ENCODE results near the gene VIPR1.

Gene VIPR1

GRCh38 chr3:42502429-42503250 is at the start of gene VIPR1:
VIPR1 (plus strand) TSS chr3:42502643; CDS start chr3:42502736, 93 bp downstream.
- ATAC-seq (replicated peaks) (peak; percentile 97 to 98), DNase-seq (peak; percentile 84)
- no peaks in the 10 kb centered on the region for H3K36me3 Mint-ChIP-seq
- peak within 1 kb of the TSS; percentile 85 for H3K27ac Mint-ChIP-seq
- peak within 1 kb of the TSS; percentile 89 to 90 for H3K4me3 Mint-ChIP-seq
- H3K9me3 Mint-ChIP-seq, result no peaks in the 10 kb centered on the region
- peaks cover 45 to 50% of the 10 kb centered on the region in 2 donors for H3K27me3 Mint-ChIP-seq
- peaks cover 13 to 28% of the 10 kb centered on the region in 2 donors for H3K4me1 Mint-ChIP-seq

DNA sequence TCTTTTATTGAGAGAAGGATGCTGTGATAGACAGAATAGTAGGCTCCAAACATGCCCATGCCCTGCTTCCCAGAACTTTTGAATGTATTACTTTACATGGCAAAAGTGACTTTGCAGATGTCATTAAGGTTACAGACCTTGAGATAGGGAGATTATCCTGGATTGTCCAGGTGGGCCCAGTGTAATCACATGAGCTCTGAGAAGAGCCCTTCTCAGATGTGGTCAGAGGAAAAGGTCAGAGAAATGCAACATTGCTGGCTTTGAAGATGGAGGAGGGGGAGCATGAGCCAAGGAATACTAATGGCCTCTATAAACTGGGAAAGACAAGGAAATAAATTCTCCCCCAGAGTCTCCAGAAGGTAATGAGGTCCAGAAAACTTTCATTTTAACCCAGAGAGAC is 46.2 kb upstream of the VIPR1 start:
- Mint-ChIP-seq H3K9me3 (peaks cover 0 to 4% of the 10 kb centered on the region in 2 donors), H3K27me3 (peaks cover 8% of the 10 kb centered on the region in 2 donors), H3K4me1 (peaks cover 0 to under 1% of the 10 kb centered on the region in 2 donors), H3K27ac (no peak overlapping the region), H3K4me3 (no peak overlapping the region), H3K36me3 (no peaks in the 10 kb centered on the region)
- no peak for ATAC-seq (replicated peaks)
- no peak for DNase-seq

- no peak overlapping the region for H3K27ac Mint-ChIP-seq
Measured at GRCh38 chr3:42459151-42459550, 43.3 kb upstream of the VIPR1 start.

DNA sequence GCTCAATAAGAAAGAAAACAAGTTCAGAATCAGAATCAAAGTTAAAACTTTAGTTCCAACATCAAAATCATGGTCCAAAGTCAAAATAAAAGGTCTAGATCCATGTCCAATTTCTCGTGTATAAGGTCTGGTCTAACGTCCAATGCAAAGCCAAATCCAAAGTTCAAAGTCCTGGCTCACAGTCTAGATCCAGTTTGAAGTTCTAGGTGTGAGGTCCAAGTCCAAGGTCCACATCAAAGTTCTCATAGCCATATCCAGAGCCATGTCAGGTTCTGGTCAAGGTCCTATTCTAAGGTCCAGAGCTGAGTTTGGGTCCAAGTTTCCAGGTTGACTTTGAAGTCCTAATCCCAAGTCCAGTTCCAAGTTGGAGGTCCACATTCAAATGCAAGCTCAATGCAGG is 40.7 kb upstream of the VIPR1 start:
- Mint-ChIP-seq H3K9me3 (peaks cover 2 to 3% of the 10 kb centered on the region in 2 donors), H3K27ac (no peak overlapping the region), H3K27me3 (peaks cover 5 to 8% of the 10 kb centered on the region in 2 donors), H3K4me1 (no peaks in the 10 kb centered on the region), H3K4me3 (no peak overlapping the region), H3K36me3 (no peaks in the 10 kb centered on the region)
- DNase-seq (no peak), ATAC-seq (replicated peaks) (no peak)

More at GRCh38 chr3:42459151-42459550, 43.3 kb upstream of the VIPR1 start:
- ATAC-seq (replicated peaks), result no peak
- Mint-ChIP-seq H3K36me3 (no peaks in the 10 kb centered on the region), H3K4me3 (no peak overlapping the region), H3K4me1 (no peaks in the 10 kb centered on the region), H3K9me3 (peaks cover 0 to 3% of the 10 kb centered on the region in 2 donors), H3K27me3 (peaks cover 8% of the 10 kb centered on the region in 2 donors)
- no peak for DNase-seq

- H3K9me3 Mint-ChIP-seq, result peaks cover 2 to 3% of the 10 kb centered on the region in 2 donors
- peaks cover 8% of the 10 kb centered on the region in 2 donors for H3K27me3 Mint-ChIP-seq
- no peaks in the 10 kb centered on the region for H3K36me3 Mint-ChIP-seq
- ATAC-seq (replicated peaks), result no peak
- no peaks in the 10 kb centered on the region for H3K4me1 Mint-ChIP-seq
- H3K27ac Mint-ChIP-seq, result no peak overlapping the region
- no peak for DNase-seq
- H3K4me3 Mint-ChIP-seq, result no peak overlapping the region
Measured at GRCh38 chr3:42463093-42463492, 39.4 kb upstream of the VIPR1 start.

DNA sequence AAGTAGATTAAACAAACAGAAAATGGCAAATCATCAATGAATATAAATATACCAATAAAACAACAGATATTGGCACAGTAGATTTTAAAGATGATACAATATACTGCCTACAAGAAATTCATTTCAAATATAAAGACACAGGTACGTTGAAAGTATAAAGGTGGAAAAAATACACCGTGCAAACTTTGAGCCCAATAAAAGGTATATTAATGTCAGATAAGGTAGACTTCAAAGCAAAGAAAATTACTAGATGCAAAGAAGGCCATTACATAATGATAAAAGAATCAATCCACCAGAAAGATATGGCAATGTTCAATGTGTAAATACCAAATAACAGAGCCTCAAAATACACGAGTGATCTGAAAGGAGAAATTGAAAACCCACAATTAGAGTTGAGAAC is 34.3 kb upstream of the VIPR1 start:
- Mint-ChIP-seq H3K9me3 (peaks cover 2 to 3% of the 10 kb centered on the region in 2 donors), H3K27me3 (peaks cover 0 to 10% of the 10 kb centered on the region in 2 donors), H3K4me3 (no peak overlapping the region), H3K27ac (no peak overlapping the region), H3K4me1 (no peaks in the 10 kb centered on the region), H3K36me3 (no peaks in the 10 kb centered on the region)
- DNase-seq (no peak), ATAC-seq (replicated peaks) (no peak)

DNA sequence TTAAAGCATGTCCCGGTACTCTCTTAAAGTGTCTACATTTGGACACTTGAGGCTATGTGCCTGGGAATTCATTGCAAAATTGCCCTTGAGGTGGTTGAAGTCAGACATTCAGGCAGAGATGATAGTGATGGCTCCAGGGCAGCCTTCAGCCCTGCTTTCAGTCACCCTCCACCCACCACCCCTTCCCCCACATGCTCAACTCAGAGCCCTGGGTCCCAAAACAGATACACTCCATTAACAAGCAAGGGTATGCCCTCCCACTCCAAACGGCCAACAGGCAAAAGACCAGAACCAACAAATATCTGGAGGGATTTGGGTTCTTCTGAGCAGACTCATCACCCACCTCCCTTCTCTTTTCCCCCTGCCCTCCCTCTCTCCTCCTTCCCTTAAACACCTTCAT is 29.9 kb upstream of the VIPR1 start:
- no peak overlapping the region for H3K4me3 Mint-ChIP-seq
- H3K36me3 Mint-ChIP-seq, result no peaks in the 10 kb centered on the region
- H3K9me3 Mint-ChIP-seq, result no peaks in the 10 kb centered on the region
- peaks cover 8 to 18% of the 10 kb centered on the region in 2 donors for H3K27me3 Mint-ChIP-seq
- DNase-seq, result no peak
- H3K4me1 Mint-ChIP-seq, result no peaks in the 10 kb centered on the region
- no peak for ATAC-seq (replicated peaks)
- no peak overlapping the region for H3K27ac Mint-ChIP-seq

DNA sequence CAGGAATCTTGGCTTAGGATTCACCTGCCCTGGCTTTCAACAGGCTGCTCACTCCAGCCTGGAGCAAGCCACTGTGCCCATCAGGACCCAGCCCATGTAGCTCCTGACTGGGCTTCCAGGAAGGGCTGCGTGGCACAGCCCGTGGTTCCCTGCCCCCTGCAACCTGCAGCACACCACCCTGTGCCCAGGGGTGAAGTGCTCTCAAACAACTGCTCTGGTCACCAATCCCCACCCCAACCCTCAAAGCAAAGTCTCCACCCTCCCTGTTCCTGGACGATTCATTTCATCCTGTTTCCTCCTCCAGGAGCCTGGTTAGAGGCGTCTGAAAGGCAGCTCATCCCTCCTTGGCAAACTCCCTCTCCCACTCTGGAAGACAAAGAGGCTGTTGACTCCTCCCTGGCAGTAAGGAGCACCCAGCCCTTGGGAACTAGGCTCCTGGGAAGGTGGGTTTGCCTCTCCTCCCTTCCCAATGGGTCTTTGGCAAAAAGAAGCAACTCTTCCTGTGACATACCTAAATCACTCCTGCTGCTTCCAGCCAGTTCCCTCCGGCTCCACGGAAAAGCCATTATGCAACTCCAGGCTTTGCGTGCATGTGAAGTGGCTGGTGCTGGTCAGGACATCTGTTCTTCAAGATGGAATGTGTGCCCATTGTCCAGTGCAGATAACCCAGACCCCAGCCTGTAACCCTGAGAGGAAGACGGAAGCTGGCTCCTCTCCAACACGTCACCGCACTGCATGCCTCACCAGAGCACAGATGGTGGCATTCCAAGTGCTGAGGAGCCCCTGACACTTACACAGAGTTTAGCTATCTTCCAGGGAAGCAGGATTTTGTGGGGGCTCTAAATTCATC is 29.1 kb upstream of the VIPR1 start:
- Mint-ChIP-seq H3K4me3 (no peak overlapping the region), H3K36me3 (no peaks in the 10 kb centered on the region), H3K27ac (no peak overlapping the region), H3K4me1 (no peaks in the 10 kb centered on the region), H3K9me3 (no peaks in the 10 kb centered on the region), H3K27me3 (peaks cover 8 to 14% of the 10 kb centered on the region in 2 donors)
- DNase-seq, result no peak
- no peak for ATAC-seq (replicated peaks)

DNA sequence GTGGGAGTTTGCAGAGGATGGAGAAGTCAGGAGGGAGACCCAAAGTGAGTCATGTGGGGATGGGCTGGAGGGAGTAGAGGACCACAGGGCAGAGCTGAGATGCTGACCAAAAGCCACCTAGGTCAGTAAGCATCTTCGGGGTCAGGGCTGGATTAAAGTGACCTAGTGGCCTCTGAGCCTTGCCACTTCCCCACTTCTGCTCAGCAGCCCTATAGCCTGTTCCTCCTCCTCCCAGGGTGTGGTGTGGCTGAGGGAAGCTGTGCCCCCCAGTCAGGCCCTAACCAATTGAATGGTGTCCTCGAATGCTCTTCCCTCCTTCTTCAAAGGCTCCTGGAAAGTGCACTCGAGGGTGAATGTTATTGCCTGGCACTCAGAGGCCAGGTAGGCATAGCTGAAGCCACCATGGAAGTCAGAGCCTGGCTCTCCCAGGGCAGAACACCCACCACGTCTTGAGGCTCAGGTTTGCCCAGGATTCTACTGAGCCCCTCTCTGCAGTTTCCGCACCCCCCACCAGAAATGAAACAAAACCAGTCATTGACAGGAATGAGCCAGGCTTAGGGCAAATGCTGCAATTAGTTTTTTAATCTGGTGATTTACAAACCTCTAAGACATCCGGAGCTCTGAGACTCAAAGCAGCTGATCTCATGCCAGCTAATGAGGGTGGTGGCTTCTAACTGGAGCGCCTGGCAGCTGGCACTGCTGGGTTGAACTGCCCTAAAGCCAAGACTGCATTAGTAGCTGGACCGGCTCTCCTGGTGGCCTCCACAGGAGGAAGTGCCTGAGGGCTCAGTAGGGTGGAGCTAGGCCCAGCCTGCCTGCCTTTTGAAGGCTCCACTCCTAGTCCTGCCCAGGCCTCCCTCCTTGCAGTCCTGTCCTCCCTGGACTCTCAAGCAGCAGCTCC is 26.0 kb upstream of the VIPR1 start:
- Mint-ChIP-seq H3K4me1 (no peaks in the 10 kb centered on the region), H3K27ac (no peak overlapping the region), H3K4me3 (no peak overlapping the region), H3K27me3 (peaks cover 19 to 31% of the 10 kb centered on the region in 2 donors), H3K36me3 (peaks cover 12 to 14% of the 10 kb centered on the region in 2 donors), H3K9me3 (peaks cover 17 to 20% of the 10 kb centered on the region in 2 donors)
- DNase-seq, result no peak
- ATAC-seq (replicated peaks), result no peak

- H3K9me3 Mint-ChIP-seq, result peaks cover 22 to 26% of the 10 kb centered on the region in 2 donors
- no peak overlapping the region for H3K4me3 Mint-ChIP-seq
- no peak overlapping the region for H3K27ac Mint-ChIP-seq
- peaks cover 26 to 29% of the 10 kb centered on the region in 2 donors for H3K27me3 Mint-ChIP-seq
- no peak for ATAC-seq (replicated peaks)
- DNase-seq, result no peak
- no peaks in the 10 kb centered on the region for H3K4me1 Mint-ChIP-seq
- H3K36me3 Mint-ChIP-seq, result peaks cover 12 to 20% of the 10 kb centered on the region in 2 donors
Measured at GRCh38 chr3:42477696-42478095, 24.7 kb upstream of the VIPR1 start.

DNA sequence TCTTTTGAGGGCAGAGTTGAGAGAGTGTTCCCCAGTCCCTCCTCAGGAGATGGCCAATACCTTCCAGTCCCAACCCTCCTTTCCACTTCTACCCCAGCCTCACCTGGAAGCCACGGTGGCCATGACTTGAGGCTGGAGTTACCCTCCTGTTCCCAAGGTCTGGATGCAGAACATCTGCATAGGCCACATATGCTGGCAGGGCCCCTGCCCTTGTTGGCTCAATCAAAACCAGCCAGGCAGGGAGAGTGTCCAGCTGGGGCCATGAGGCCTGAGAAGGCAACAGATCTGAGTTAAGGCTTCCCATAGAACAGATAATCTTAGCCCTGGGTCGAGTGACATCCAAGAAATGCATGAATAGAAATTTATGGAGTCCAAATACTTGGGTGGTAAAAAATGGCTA is 23.6 kb upstream of the VIPR1 start:
- DNase-seq (no peak), ATAC-seq (replicated peaks) (no peak)
- Mint-ChIP-seq H3K4me3 (no peak overlapping the region), H3K27ac (no peak overlapping the region), H3K9me3 (peaks cover 24 to 33% of the 10 kb centered on the region in 2 donors), H3K4me1 (no peaks in the 10 kb centered on the region), H3K36me3 (peaks cover 12 to 20% of the 10 kb centered on the region in 2 donors), H3K27me3 (peaks cover 19 to 24% of the 10 kb centered on the region in 2 donors)

GRCh38 chr3:42486814-42487565 is 15.5 kb upstream of the VIPR1 start:
- Mint-ChIP-seq H3K4me1 (peaks cover 22 to 48% of the 10 kb centered on the region in 2 donors), H3K27ac (no peak overlapping the region), H3K4me3 (no peak overlapping the region), H3K36me3 (peaks cover 0 to 1% of the 10 kb centered on the region in 2 donors), H3K27me3 (peaks cover 1 to 6% of the 10 kb centered on the region in 2 donors), H3K9me3 (peaks cover 3 to 13% of the 10 kb centered on the region in 2 donors)
- ATAC-seq (replicated peaks) (peak in 1 of 2 donors; percentile 16), DNase-seq (no peak)

GRCh38 chr3:42488687-42489086 is 13.8 kb upstream of the VIPR1 start:
- Mint-ChIP-seq H3K36me3 (no peaks in the 10 kb centered on the region), H3K4me3 (no peak overlapping the region), H3K27me3 (no peaks in the 10 kb centered on the region), H3K4me1 (peaks cover 31 to 61% of the 10 kb centered on the region in 2 donors), H3K27ac (no peak overlapping the region), H3K9me3 (peaks cover 0 to 4% of the 10 kb centered on the region in 2 donors)
- ATAC-seq (replicated peaks) (no peak), DNase-seq (no peak)

Data from stimulated activated naive B cell treated with anti-CD40 and anti-IgM and Interleukin-4, amounts not matched to agents 10 μg/mL and 1 μg/mL and 100 μg/mL, for 72 hours (primary cell).